HepG2 (cell line): ENCODE results near the gene FGGY. TPM values are rescaled to one million over a fixed set of nuclear protein-coding genes. Genes with fewer than 3 reads are reported as not detected.

Experiments
- ATAC-seq: fragments of 200-7000 bp; cut with Tn5 transposase; 3 replicates; pipeline ENCODE4 v1.9.1; 2020; ENCODE audit warnings: mild to moderate bottlenecking, moderate library complexity
- BruUV-seq: library from RNA; stranded (reverse); fragments of 400-500 nt; replicated peaks from 2 replicates; lab custom pipeline; 2021; lab: Mats Ljungman, UMichigan
- CTCF ChIA-PET: fragments of 300-600 bp; formaldehyde crosslinking; extraction: SDS; loops from one replicate; lab custom pipeline; 2021; ENCODE audit warnings: low total read pairs, inconsistent platforms, low intra/inter-chr PET ratio; lab: Yijun Ruan, JAX
- POLR2A ChIA-PET: fragments of 350-600 bp; sonication (Branson Sonifier 250); formaldehyde crosslinking; loops from one replicate; lab custom pipeline; 2020; ENCODE audit warnings: antibody characterized with exemption, inconsistent platforms; lab: Yijun Ruan, JAX
- DNase-seq: peaks from one replicate; pipeline ENCODE4 v3.0.0-alpha.2; 2015; ENCODE audit warnings: low spot score
- FAIRE-seq: peaks from 3 replicates; lab custom pipeline; 2011; peaks lifted over from hg19 to GRCh38; lab: Jason Lieb, UNC
- H2AFZ ChIP-seq: one replicate; pipeline ENCODE4 v1.6.1; 2011; ENCODE audit warnings: low read length, inconsistent platforms
- H3K27ac ChIP-seq: fragments of 300-600 bp; 3 replicates; pipeline ENCODE4 v1.8.0; 2011; ENCODE audit warnings: mixed run types, mild to moderate bottlenecking, mixed read lengths, low read length, inconsistent platforms; ENCODE audit not compliant: insufficient read depth; ENCODE audit errors: extremely low read length
- H3K27me3 ChIP-seq, 2 experiments: fragments of 200-600 bp in 1 of 2; 2 replicates in 1 of 2; 3 replicates in 1 of 2; pipeline versions ENCODE4 v1.6.0 to v1.8.0; 2011; ENCODE audit warnings: low read length in 2 of 2, mild to moderate bottlenecking in 2 of 2, moderate library complexity in 2 of 2, inconsistent platforms in 1 of 2; ENCODE audit not compliant: insufficient read depth in 2 of 2, control insufficient read depth in 1 of 2
- H3K36me3 ChIP-seq, 2 experiments: fragments of 200-600 bp in 1 of 2; replicated peaks in 1 of 2; 2 replicates in 1 of 2; 3 replicates in 1 of 2; pipeline versions ENCODE4 v1.5.1 to v1.8.0; 2011; ENCODE audit warnings: low read length in 2 of 2, inconsistent platforms in 1 of 2; ENCODE audit not compliant: insufficient read depth in 2 of 2, control insufficient read depth in 1 of 2
- H3K4me1 ChIP-seq: 2 replicates; pipeline ENCODE4 v1.5.1; 2012; ENCODE audit warnings: low read length, inconsistent platforms; ENCODE audit not compliant: insufficient read depth
- H3K4me2 ChIP-seq: 2 replicates; pipeline ENCODE4 v1.6.0; 2011; ENCODE audit warnings: low read depth, low read length, inconsistent platforms
- H3K4me3 ChIP-seq, 3 experiments: fragments of 200-600 bp in 1 of 3; sonication (generic), shearing (Covaris generic) in 1 of 3; replicated peaks in 1 of 3; 2 replicates each; pipeline ENCODE4 v1.5.1; 2011 to 2016; ENCODE audit warnings: low read length in 3 of 3, inconsistent platforms in 2 of 3, low read depth in 2 of 3, mild to moderate bottlenecking in 2 of 3, control low read depth in 1 of 3, mixed read lengths in 1 of 3; ENCODE audit not compliant: insufficient read depth in 1 of 3
- H3K79me2 ChIP-seq: one replicate; pipeline ENCODE4 v1.6.1; 2011; ENCODE audit warnings: low read length, inconsistent platforms; ENCODE audit not compliant: insufficient read depth
- H3K9ac ChIP-seq: 2 replicates; pipeline ENCODE4 v1.6.0; 2011; ENCODE audit warnings: mild to moderate bottlenecking, low read depth, low read length, inconsistent platforms; ENCODE audit not compliant: insufficient read depth
- H3K9me3 ChIP-seq: 2 replicates; pipeline ENCODE4 v1.5.1; 2012; ENCODE audit warnings: mild to moderate bottlenecking, low read length
- H4K20me1 ChIP-seq: 2 replicates; pipeline ENCODE4 v1.6.0; 2011; ENCODE audit warnings: inconsistent platforms, mild to moderate bottlenecking, low read length, moderate library complexity; ENCODE audit not compliant: insufficient read depth
- HDAC1 ChIP-seq: sonication (generic); formaldehyde crosslinking; IDR thresholded peaks from 2 replicates; pipeline ENCODE4 v1.5.1; 2020; ENCODE audit warnings: mild to moderate bottlenecking, missing genetic modification reagents
- KDM3A ChIP-seq: IDR thresholded peaks from 2 replicates; pipeline ENCODE4 v1.6.1; 2018; ENCODE audit warnings: low read depth, missing compliant biosample characterization
- KIAA2018 ChIP-seq: sonication (generic); formaldehyde crosslinking; IDR thresholded peaks from 2 replicates; pipeline ENCODE4 v1.5.0; 2020; ENCODE audit warnings: mild to moderate bottlenecking, missing genetic modification reagents, borderline replicate concordance
- NFKB2 ChIP-seq: sonication (generic); formaldehyde crosslinking; IDR thresholded peaks from 2 replicates; pipeline ENCODE4 v1.4.0; 2020; ENCODE audit warnings: missing genetic modification reagents, borderline replicate concordance
- SNAI1 ChIP-seq: sonication (generic); formaldehyde crosslinking; IDR thresholded peaks from 2 replicates; pipeline ENCODE4 v1.5.0; 2020; ENCODE audit warnings: mild to moderate bottlenecking, missing genetic modification reagents, borderline replicate concordance
- ZBTB1 ChIP-seq: sonication (generic); formaldehyde crosslinking; IDR thresholded peaks from 2 replicates; pipeline ENCODE4 v1.4.0; 2020; ENCODE audit warnings: missing genetic modification reagents, borderline replicate concordance
- ZNF619 ChIP-seq: sonication (generic); formaldehyde crosslinking; IDR thresholded peaks from 2 replicates; pipeline ENCODE4 v1.4.0; 2020; ENCODE audit warnings: mild to moderate bottlenecking, missing genetic modification reagents
- ZNF7 ChIP-seq: IDR thresholded peaks from 2 replicates; pipeline ENCODE4 v1.6.1; 2016; ENCODE audit warnings: missing biosample characterization, missing genetic modification reagents
- ZNF772 ChIP-seq: sonication (generic); formaldehyde crosslinking; IDR thresholded peaks from 2 replicates; pipeline ENCODE4 v1.5.0; 2020; ENCODE audit warnings: mild to moderate bottlenecking, missing genetic modification reagents
- ZNF782 ChIP-seq: sonication (generic); formaldehyde crosslinking; IDR thresholded peaks from 2 replicates; pipeline ENCODE4 v1.4.0; 2020; ENCODE audit warnings: missing genetic modification reagents, mild to moderate bottlenecking, borderline replicate concordance
- ZNF839 ChIP-seq: sonication (generic); formaldehyde crosslinking; IDR thresholded peaks from 2 replicates; pipeline ENCODE4 v1.4.0; 2020; ENCODE audit warnings: missing genetic modification reagents, mild to moderate bottlenecking, borderline replicate concordance
- WGBS: methylation state at CpG from one replicate; pipeline ENCODE4 v1.1.6; 2017; ENCODE audit warnings: low lambda C conversion rate; 5-methylcytosine and 5-hydroxymethylcytosine counted together
- in situ Hi-C: cut with HindIII; loops from 2 replicates; pipeline ENCODE4 v1.10.0; 2017; ENCODE audit warnings: low pct_unique_long_range_greater_than_20kb; ENCODE audit not compliant: extremely low pct_ligation_motif_present
- intact Hi-C: fragments of 100-400 bp; cut with micrococcal nuclease; formaldehyde crosslinking; loops from one replicate; pipeline ENCODE4 v1.10.0; 2022; ENCODE audit not compliant: unreplicated experiment
- polyA plus RNA-seq, 8 experiments: library from polyadenylated mRNA; depleted of rRNA in 3 of 8; stranded (reverse) in 7 of 8; unstranded in 1 of 8; fragments of >200 nt; fragmentation: Illumina TruSeq in 4 of 8; extraction: Trizol in 4 of 8; gene quantifications; 2 replicates each; pipeline versions ENCODE4 v1.2.1 to v1.2.3, GENCODE V29; 2011 to 2016; ENCODE audit warnings: low read depth in 4 of 8, missing spikeins in 1 of 8, mixed read lengths in 1 of 8; ENCODE audit not compliant: insufficient read depth in 1 of 8
- total RNA-seq, 5 experiments: library from RNA; depleted of rRNA; stranded (reverse); fragments of >200 nt; fragmentation: Illumina TruSeq; extraction: Trizol; gene quantifications; 2 replicates each; pipeline ENCODE4 v1.2.3, GENCODE V29; 2016; ENCODE audit warnings: low read depth in 1 of 5
- TF ChIP-seq, protein P1 (sequence below): fragments of 450-650 bp; IDR thresholded peaks from 2 replicates; pipeline ENCODE4 v1.6.1; 2017; ENCODE audit warnings: mild to moderate bottlenecking

Gene FGGY
- total and polyA plus RNA-seq, 2 of the 13 experiments (the other 11 are each of a cell fraction or from before 2014, with no cell fraction given): 15.7 to 27.5 TPM

DNA sequence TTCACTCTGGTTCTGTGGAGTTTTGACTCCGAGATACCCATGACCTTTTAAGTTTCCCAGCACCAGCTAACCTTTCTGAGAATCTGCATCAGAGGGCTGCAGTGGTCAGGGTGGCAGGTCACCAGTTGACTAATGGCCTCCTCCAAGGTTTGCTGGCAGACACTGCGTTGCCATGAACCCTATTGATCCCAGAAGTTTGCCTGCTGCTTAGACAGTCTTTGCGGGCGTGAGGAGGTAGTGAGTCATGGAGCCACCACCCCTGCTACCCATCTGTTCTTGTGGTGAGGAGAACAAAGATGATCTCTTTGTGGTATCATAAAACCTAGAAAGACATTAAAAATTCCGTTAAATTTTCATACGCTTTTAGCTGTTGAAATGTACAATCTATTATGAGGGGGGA lies 180.4 kb downstream of the FGGY start:
- intact Hi-C loops: no loop called here

More for the DNA sequence above, 180.4 kb downstream of the FGGY start:
- Histone ChIP-seq H3K4me2 (no peak overlapping the region), H3K4me3 (no peak overlapping the region), H2AFZ (no peak overlapping the region), H3K4me1 (peaks cover 25% of the 10 kb centered on the region), H3K9me3 (no peaks in the 10 kb centered on the region), H3K27me3 (no peaks in the 10 kb centered on the region), H3K36me3 (no peaks in the 10 kb centered on the region; a peak in 1 of 5 replicates), H3K27ac (no peak overlapping the region), H4K20me1 (no peaks in the 10 kb centered on the region), H3K79me2 (no peaks in the 10 kb centered on the region), H3K9ac (no peak overlapping the region)
- no TSS peak for BruUV-seq
- FAIRE-seq: no peak
- in situ Hi-C loops: no loop called here
- 97% methylated on average over 6 of the region's 6 CpGs for WGBS
- no peak for DNase-seq
- POLR2A ChIA-PET: no interaction called here
- no peak for TF ChIP-seq ZNF619 (CRISPR knock-in tag)
- no peak for TF ChIP-seq ZNF782
- TF ChIP-seq SNAI1 (CRISPR knock-in tag): no peak
- no peak for TF ChIP-seq ZNF7 (CRISPR knock-in tag)
- TF ChIP-seq ZBTB1 (CRISPR knock-in tag): no peak
- TF ChIP-seq HDAC1 (CRISPR knock-in tag): no peak
- TF ChIP-seq NFKB2 (CRISPR knock-in tag): no peak
- no peak for TF ChIP-seq ZNF839 (CRISPR knock-in tag)
- no peak for TF ChIP-seq KIAA2018 (CRISPR knock-in tag)
- TF ChIP-seq ZNF772 (CRISPR knock-in tag): no peak
- TF ChIP-seq KDM3A (CRISPR knock-in tag): no peak
- TF ChIP-seq, protein P1, sequence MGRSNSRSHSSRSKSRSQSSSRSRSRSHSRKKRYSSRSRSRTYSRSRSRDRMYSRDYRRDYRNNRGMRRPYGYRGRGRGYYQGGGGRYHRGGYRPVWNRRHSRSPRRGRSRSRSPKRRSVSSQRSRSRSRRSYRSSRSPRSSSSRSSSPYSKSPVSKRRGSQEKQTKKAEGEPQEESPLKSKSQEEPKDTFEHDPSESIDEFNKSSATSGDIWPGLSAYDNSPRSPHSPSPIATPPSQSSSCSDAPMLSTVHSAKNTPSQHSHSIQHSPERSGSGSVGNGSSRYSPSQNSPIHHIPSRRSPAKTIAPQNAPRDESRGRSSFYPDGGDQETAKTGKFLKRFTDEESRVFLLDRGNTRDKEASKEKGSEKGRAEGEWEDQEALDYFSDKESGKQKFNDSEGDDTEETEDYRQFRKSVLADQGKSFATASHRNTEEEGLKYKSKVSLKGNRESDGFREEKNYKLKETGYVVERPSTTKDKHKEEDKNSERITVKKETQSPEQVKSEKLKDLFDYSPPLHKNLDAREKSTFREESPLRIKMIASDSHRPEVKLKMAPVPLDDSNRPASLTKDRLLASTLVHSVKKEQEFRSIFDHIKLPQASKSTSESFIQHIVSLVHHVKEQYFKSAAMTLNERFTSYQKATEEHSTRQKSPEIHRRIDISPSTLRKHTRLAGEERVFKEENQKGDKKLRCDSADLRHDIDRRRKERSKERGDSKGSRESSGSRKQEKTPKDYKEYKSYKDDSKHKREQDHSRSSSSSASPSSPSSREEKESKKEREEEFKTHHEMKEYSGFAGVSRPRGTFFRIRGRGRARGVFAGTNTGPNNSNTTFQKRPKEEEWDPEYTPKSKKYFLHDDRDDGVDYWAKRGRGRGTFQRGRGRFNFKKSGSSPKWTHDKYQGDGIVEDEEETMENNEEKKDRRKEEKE: no peak
- no peak for ATAC-seq
- CTCF ChIA-PET: no interaction called here
